Erythroblast (primary cell): Measurements from ENCODE around the gene SCD5.

Experiments
- GATA1 ChIP-seq: IDR thresholded peaks from 2 replicates; pipeline ENCODE4 v1.6.1; 2011; ENCODE audit warnings: low read depth, mild to moderate bottlenecking, control low read depth, low read length, moderate library complexity
- POLR2A ChIP-seq: IDR thresholded peaks from 2 replicates; pipeline ENCODE4 v1.6.1; 2011; ENCODE audit warnings: mild to moderate bottlenecking, low read length

- TF ChIP-seq POLR2A (no peak), GATA1 (no peak)
Observed at GRCh38 chr4:82803746-82804145, 5.2 kb upstream of the SCD5 start.
